ENCODE results near the gene RABGGTB. TPM values are rescaled to one million over a fixed set of nuclear protein-coding genes. Genes with fewer than 3 reads are reported as not detected.
"Not testable (repeated sequence)": the region's sequence is repeated elsewhere in the genome, so short reads cannot be mapped to it uniquely, and the experiment has no call there.

RABGGTB gene
- total RNA-seq, 4 donors from 2014 or later, result 48.7 to 74.5 (median 62.6) TPM

- no peaks in the 10 kb centered on the region for H3K9me3 ChIP-seq
- in situ Hi-C loops (cut with MboI; ENCODE audit: low sequenced_read_pairs in 4 of 4), result no loop called here
- no peak overlapping the region for H3K27ac ChIP-seq
- H3K4me3 ChIP-seq, result no peak overlapping the region
- DNase-seq (no peak), ATAC-seq (no peak)
- H3K36me3 ChIP-seq, result peaks cover 5 to 70% of the 10 kb centered on the region in 2 donors
- TF ChIP-seq CTCF (IDR thresholded peaks at IDR 0.05 in 4 of 5, conservative IDR thresholded peaks at IDR 0.05 in 1 of 5) (no peak), POLR2A (IDR thresholded peaks at IDR 0.05) (no peak)
- H3K4me1 ChIP-seq, result no peaks in the 10 kb centered on the region
- no peaks in the 10 kb centered on the region for H3K27me3 ChIP-seq
- intact Hi-C loops (cut with DNase I; ENCODE audit: low total_unique reads), result no loop called here
Observed at GRCh38 chr1:75797606-75798216, 11.7 kb downstream of the RABGGTB start.

GRCh38 chr1:75801480-75801879 is 15.4 kb downstream of the RABGGTB start:
- intact Hi-C loops (cut with DNase I; ENCODE audit: low total_unique reads); H3K4me3 ChIP-seq; in situ Hi-C loops (cut with MboI; ENCODE audit: low sequenced_read_pairs in 4 of 4); ATAC-seq; H3K27me3 ChIP-seq; DNase-seq; H3K9me3 ChIP-seq; H3K4me1 ChIP-seq; H3K27ac ChIP-seq: not testable (repeated sequence)
- peaks cover 0 to 33% of the 10 kb centered on the region in 2 donors for H3K36me3 ChIP-seq

GRCh38 chr1:75808921-75809320 is 22.9 kb downstream of the RABGGTB start:
- in situ Hi-C loops (cut with MboI; ENCODE audit: low sequenced_read_pairs in 4 of 4) (no loop called here), intact Hi-C loops (cut with DNase I; ENCODE audit: low total_unique reads) (no loop called here)
- Histone ChIP-seq H3K36me3 (peaks cover 0 to 25% of the 10 kb centered on the region in 2 donors), H3K4me1 (no peaks in the 10 kb centered on the region), H3K4me3 (no peak overlapping the region), H3K27ac (no peak overlapping the region), H3K9me3 (no peaks in the 10 kb centered on the region), H3K27me3 (no peaks in the 10 kb centered on the region)
- ATAC-seq, result no peak
- no peak for TF ChIP-seq POLR2A (IDR thresholded peaks at IDR 0.05)
- no peak for TF ChIP-seq CTCF (IDR thresholded peaks at IDR 0.05 in 4 of 5, conservative IDR thresholded peaks at IDR 0.05 in 1 of 5)
- DNase-seq, result no peak

- H3K27ac ChIP-seq; ATAC-seq; in situ Hi-C loops (cut with MboI; ENCODE audit: low sequenced_read_pairs in 4 of 4); intact Hi-C loops (cut with DNase I; ENCODE audit: low total_unique reads); H3K4me1 ChIP-seq; H3K9me3 ChIP-seq; H3K27me3 ChIP-seq; H3K4me3 ChIP-seq; DNase-seq: not testable (repeated sequence)
- H3K36me3 ChIP-seq, result peaks cover 0 to 26% of the 10 kb centered on the region in 2 donors
Observed at GRCh38 chr1:75810113-75810512, 24.1 kb downstream of the RABGGTB start.

- no peaks in the 10 kb centered on the region for H3K9me3 ChIP-seq
- intact Hi-C loops (cut with DNase I; ENCODE audit: low total_unique reads) (no loop called here), in situ Hi-C loops (cut with MboI; ENCODE audit: low sequenced_read_pairs in 4 of 4) (no loop called here)
- no peak overlapping the region for H3K27ac ChIP-seq
- no peaks in the 10 kb centered on the region for H3K4me1 ChIP-seq
- no peak for ATAC-seq
- peaks cover 0 to 30% of the 10 kb centered on the region in 2 donors for H3K36me3 ChIP-seq
- DNase-seq, result no peak
- H3K27me3 ChIP-seq, result no peaks in the 10 kb centered on the region
- no peak overlapping the region for H3K4me3 ChIP-seq
- TF ChIP-seq CTCF (IDR thresholded peaks at IDR 0.05 in 4 of 5, conservative IDR thresholded peaks at IDR 0.05 in 1 of 5) (no peak), POLR2A (IDR thresholded peaks at IDR 0.05) (no peak)
Observed at GRCh38 chr1:75811211-75811981, 25.3 kb downstream of the RABGGTB start.

Measured in gastrocnemius medialis (tissue), 4 donors.